ENCODE results near the gene MMP12.
"Not testable (repeated sequence)": the region's sequence is repeated elsewhere in the genome, so short reads cannot be mapped to it uniquely, and the experiment has no call there.

GRCh38 chr11:102903895-102904294 lies 29.1 kb upstream of the MMP12 start:
- not testable (repeated sequence) for TF ChIP-seq POLR2A (IDR thresholded peaks at IDR 0.05)
- TF ChIP-seq, protein P1, sequence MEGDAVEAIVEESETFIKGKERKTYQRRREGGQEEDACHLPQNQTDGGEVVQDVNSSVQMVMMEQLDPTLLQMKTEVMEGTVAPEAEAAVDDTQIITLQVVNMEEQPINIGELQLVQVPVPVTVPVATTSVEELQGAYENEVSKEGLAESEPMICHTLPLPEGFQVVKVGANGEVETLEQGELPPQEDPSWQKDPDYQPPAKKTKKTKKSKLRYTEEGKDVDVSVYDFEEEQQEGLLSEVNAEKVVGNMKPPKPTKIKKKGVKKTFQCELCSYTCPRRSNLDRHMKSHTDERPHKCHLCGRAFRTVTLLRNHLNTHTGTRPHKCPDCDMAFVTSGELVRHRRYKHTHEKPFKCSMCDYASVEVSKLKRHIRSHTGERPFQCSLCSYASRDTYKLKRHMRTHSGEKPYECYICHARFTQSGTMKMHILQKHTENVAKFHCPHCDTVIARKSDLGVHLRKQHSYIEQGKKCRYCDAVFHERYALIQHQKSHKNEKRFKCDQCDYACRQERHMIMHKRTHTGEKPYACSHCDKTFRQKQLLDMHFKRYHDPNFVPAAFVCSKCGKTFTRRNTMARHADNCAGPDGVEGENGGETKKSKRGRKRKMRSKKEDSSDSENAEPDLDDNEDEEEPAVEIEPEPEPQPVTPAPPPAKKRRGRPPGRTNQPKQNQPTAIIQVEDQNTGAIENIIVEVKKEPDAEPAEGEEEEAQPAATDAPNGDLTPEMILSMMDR (IDR thresholded peaks at IDR 0.05) = not testable (repeated sequence)

All from suprapubic skin (tissue), 3 donors.